ENCODE measurements around the gene PROK1. TPM values are rescaled to one million over a fixed set of nuclear protein-coding genes. Genes with fewer than 3 reads are reported as not detected.

PROK1 gene
- total RNA-seq, 1 donor from 2014 or later: not detected

Other genes starting within 250 kb of the PROK1 start
- gene KCNC4, start 240.8 kb upstream of the PROK1 start, total RNA-seq: 6.0 and 12.0 TPM in 2 replicates
- 15.7 and 29.5 TPM in 2 replicates for gene RBM15, start 111.8 kb upstream of the PROK1 start, total RNA-seq
- 1.2 and 3.1 TPM in 2 replicates for gene SLC16A4, start 60.1 kb upstream of the PROK1 start, total RNA-seq
- 113 and 169 TPM in 2 replicates for gene LAMTOR5, start 43.5 kb upstream of the PROK1 start, total RNA-seq
- not detected in 2 replicates for gene KCNA10, start 68.0 kb downstream of the PROK1 start, total RNA-seq
- not detected in 2 replicates for gene KCNA2, start 155.2 kb downstream of the PROK1 start, total RNA-seq
- not detected in 2 replicates for gene KCNA3, start 223.8 kb downstream of the PROK1 start, total RNA-seq

All from glomerular endothelial cell (primary cell).